NCI-H774 (cell line): Measurements from ENCODE around the gene MAB21L2.

ENCODE experiments used
- DNase-seq: peaks from one replicate; lab custom pipeline; 2025; lab: John Stamatoyannopoulos, UW

MAB21L2 gene

DNA sequence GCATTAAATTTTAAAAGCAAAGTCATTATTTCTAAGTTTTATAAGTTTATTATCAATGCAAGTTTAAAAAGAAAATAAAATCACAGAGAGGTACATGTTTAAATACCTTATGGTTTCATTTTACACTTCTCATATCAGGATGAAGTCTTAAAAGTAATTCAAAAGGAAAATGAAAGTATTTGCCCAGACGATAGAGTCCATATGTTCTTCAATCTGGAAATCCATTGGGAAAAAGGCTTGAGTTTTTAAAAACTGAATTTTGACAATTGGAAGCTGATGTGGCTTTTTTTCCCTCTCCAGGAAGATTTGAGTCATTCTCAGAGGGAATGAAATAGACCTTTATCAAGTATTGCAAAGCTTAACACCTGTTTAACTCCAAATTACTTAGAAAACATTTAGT is 37.1 kb downstream of the MAB21L2 start:
- no peak for DNase-seq

DNA sequence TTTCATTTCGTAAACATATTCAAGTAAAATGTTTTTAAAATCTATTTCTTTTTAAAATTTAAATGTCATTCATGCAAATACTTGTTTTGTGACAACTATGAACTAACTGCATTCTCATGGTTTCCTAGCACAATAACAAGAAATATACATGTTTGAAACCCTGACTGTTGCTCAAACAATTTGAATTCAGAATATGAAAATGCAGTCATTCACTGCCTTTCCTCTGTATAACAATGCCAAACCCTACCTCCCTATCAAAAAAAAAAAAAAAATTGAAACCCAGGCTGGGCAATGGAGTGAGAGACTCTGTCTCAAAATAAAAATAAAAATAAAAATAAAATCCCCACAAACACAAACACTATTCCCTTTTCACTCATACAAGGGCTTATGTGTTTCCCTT is 42.1 kb downstream of the MAB21L2 start:
- no peak for DNase-seq

DNA sequence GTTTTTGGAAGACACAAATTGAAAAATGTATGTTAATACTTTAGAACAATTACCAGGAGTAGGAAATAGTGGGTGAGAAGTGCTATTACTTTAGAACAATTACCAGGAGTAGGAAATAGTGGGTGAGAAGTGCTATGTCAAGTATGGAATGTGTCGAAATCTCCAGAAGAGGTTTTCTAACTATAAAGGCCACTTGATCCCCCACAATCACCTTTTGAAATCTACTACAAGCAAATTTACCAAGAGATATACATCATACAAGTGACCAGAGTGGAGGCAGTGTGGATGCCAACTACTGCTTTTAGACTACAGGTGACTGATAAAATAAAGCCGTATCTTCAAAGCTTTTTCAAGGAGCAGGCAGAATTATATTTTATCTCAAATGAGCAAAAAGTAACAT is 43.1 kb downstream of the MAB21L2 start:
- DNase-seq = no peak

DNA sequence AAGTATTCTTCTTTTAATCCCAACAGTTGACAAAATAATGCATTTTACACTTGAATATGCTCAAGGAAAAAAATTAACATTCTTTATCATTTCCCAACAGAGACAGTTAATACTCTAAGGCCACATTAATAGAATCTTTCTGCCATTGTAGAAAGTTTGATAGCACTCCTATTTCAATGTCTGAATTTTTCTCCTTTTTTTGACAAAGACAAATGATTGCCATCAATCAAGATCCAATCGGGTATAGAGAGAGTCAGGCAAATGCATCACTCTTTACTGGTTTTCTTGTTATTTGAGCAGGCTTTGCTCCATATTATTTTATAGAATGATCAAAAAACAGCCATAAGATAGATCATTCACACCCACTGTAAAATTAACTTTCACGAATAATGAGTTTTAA is 46.1 kb downstream of the MAB21L2 start:
- DNase-seq = no peak

DNA sequence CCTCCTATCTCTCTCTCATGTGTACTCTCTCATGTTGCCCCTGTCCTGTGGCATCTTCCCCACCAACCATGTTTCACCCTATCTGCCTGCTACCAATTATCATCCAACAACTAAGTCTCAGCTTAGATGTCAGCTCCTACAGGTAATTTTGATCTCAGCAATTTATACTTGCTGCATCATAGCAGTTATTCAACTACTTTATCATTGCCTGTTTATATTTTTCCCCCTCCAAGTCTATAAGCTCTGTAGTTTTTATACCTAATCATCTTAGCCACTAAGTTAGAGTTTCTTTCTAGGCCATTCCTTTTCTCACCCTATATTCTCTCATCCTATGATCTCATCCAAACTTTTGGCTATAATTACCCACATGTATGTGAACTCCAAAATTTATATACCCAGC is 50.7 kb downstream of the MAB21L2 start:
- DNase-seq = no peak
